ENCODE measurements around the gene NEURL2. TPM values are rescaled to one million over a fixed set of nuclear protein-coding genes. Genes with fewer than 3 reads are reported as not detected.

NEURL2 gene
- total RNA-seq, 2 experiments from 2014 or later: 2.5 to 3.1 TPM

Other genes with a start within 250 kb of the NEURL2 start
- gene WFDC11, start 221.0 kb downstream of the NEURL2 start, total RNA-seq: not detected
- not detected for gene WFDC13, start 189.2 kb downstream of the NEURL2 start, total RNA-seq
- not detected for gene WFDC10B, start 186.2 kb downstream of the NEURL2 start, total RNA-seq
- not detected for gene SPINT4, start 168.9 kb downstream of the NEURL2 start, total RNA-seq
- not detected for gene WFDC3, start 99.3 kb downstream of the NEURL2 start, total RNA-seq
- 10 to 100 TPM; 31.1 to 31.5 TPM for gene DNTTIP1, start 99.3 kb downstream of the NEURL2 start, total RNA-seq
- 100 to 1,000 TPM; 185 to 188 TPM for gene UBE2C, start 78.6 kb downstream of the NEURL2 start, total RNA-seq
- not detected for gene TNNC2, start 63.9 kb downstream of the NEURL2 start, total RNA-seq
- 1 to 10 TPM; 1.3 to 1.5 TPM for gene SNX21, start 57.4 kb downstream of the NEURL2 start, total RNA-seq
- gene ACOT8, start 33.8 kb downstream of the NEURL2 start, total RNA-seq: 10 to 100 TPM; 18.6 to 19.3 TPM
- 1 to 10 TPM; 3.5 to 3.8 TPM for gene ZSWIM3, start 33.6 kb downstream of the NEURL2 start, total RNA-seq
- gene ZSWIM1, start 10.0 kb downstream of the NEURL2 start, total RNA-seq: 10 to 100 TPM; 10.6 to 11.1 TPM
- gene SPATA25, start 3.6 kb downstream of the NEURL2 start, total RNA-seq: 1 to 10 TPM in 1 of 2 experiments, under 1 TPM in 1; 0.90 to 1.0 TPM
- gene CTSA, start 127 bp upstream of the NEURL2 start, total RNA-seq: 10 to 100 TPM; 45.2 to 45.7 TPM
- gene PLTP, start 20.9 kb upstream of the NEURL2 start, total RNA-seq: 1 to 10 TPM; 5.9 to 6.2 TPM
- 10 to 100 TPM; 28.4 to 30.2 TPM for gene PCIF1, start 43.5 kb upstream of the NEURL2 start, total RNA-seq
- 10 to 100 TPM; 28.0 to 29.0 TPM for gene ZNF335, start 81.0 kb upstream of the NEURL2 start, total RNA-seq
- gene MMP9, start 117.7 kb upstream of the NEURL2 start, total RNA-seq: under 1 TPM in 1 of 2 experiments, not detected in 1; 0.08 TPM
- gene SLC12A5, start 138.0 kb upstream of the NEURL2 start, total RNA-seq: under 1 TPM; 0.26 to 0.52 TPM
- 10 to 100 TPM; 26.2 to 27.3 TPM for gene NCOA5, start 198.8 kb upstream of the NEURL2 start, total RNA-seq
- gene CD40, start 227.1 kb upstream of the NEURL2 start, total RNA-seq: 1 to 10 TPM; 4.6 to 5.3 TPM